Fibroblast of lung (primary cell): ENCODE data around the gene LCN1. TPM values are rescaled to one million over a fixed set of nuclear protein-coding genes. Genes with fewer than 3 reads are reported as not detected.

Experiments
- DNase-seq, 2 donors: peaks; one replicate each; pipeline versions ENCODE4 v3.0.0 to v3.0.0-alpha.2; 2010; ENCODE audit warnings: low read depth in 2 of 2
- H2AFZ ChIP-seq: 2 replicates; pipeline ENCODE4 v1.5.1; 2012; ENCODE audit warnings: low read length, control low read depth, inconsistent platforms
- H3K27ac ChIP-seq: 2 replicates; pipeline ENCODE4 v1.5.1; 2011; ENCODE audit warnings: low read length, control low read depth; ENCODE audit not compliant: insufficient read depth
- H3K27me3 ChIP-seq: 2 replicates; pipeline ENCODE4 v1.5.1; 2011; ENCODE audit warnings: mild to moderate bottlenecking, low read length; ENCODE audit not compliant: control insufficient read depth, insufficient read depth
- H3K36me3 ChIP-seq: 2 replicates; pipeline ENCODE4 v1.5.1; 2011; ENCODE audit warnings: low read length; ENCODE audit not compliant: control insufficient read depth, insufficient read depth
- H3K4me1 ChIP-seq: 2 replicates; pipeline ENCODE4 v1.5.1; 2011; ENCODE audit warnings: low read length; ENCODE audit not compliant: control insufficient read depth, insufficient read depth; ENCODE audit errors: extremely low read depth
- H3K4me2 ChIP-seq: 2 replicates; pipeline ENCODE4 v1.5.1; 2011; ENCODE audit warnings: low read length, control low read depth; ENCODE audit not compliant: insufficient read depth; ENCODE audit errors: extremely low read depth
- H3K4me3 ChIP-seq, 4 experiments: fragments of 200-600 bp in 1 of 4; sonication (generic) in 1 of 4; replicated peaks in 1 of 4; 2 replicates each; pipeline ENCODE4 v1.5.1; 2011 to 2016; ENCODE audit warnings: low read length in 4 of 4, low read depth in 3 of 4, mild to moderate bottlenecking in 3 of 4, control low read depth in 2 of 4, inconsistent platforms in 1 of 4, mixed read lengths in 1 of 4; ENCODE audit not compliant: insufficient read depth in 1 of 4; ENCODE audit errors: control extremely low read depth in 1 of 4
- H3K79me2 ChIP-seq: 2 replicates; pipeline ENCODE4 v1.5.1; 2012; ENCODE audit warnings: mild to moderate bottlenecking, low read length, inconsistent platforms; ENCODE audit not compliant: control insufficient read depth, insufficient read depth
- H3K9ac ChIP-seq: 2 replicates; pipeline ENCODE4 v1.5.1; 2011; ENCODE audit warnings: mild to moderate bottlenecking, low read length, control low read depth; ENCODE audit not compliant: insufficient read depth
- H3K9me3 ChIP-seq: 2 replicates; pipeline ENCODE4 v1.5.1; 2012; ENCODE audit warnings: low read depth, low read length; ENCODE audit not compliant: control insufficient read depth, insufficient read depth
- H4K20me1 ChIP-seq: 2 replicates; pipeline ENCODE4 v1.5.1; 2011; ENCODE audit warnings: low read length; ENCODE audit not compliant: control insufficient read depth, insufficient read depth; ENCODE audit errors: extremely low read depth
- CTCF ChIP-seq, 2 donors: IDR thresholded peaks in 1 of 2; conservative IDR thresholded peaks in 1 of 2; 1 replicate in 1 of 2; 2 replicates in 1 of 2; pipeline ENCODE4 v1.5.1; 2011 to 2012; ENCODE audit warnings: low read length in 2 of 2, control low read depth in 1 of 2, inconsistent platforms in 1 of 2, low read depth in 1 of 2, mild to moderate bottlenecking in 1 of 2
- EZH2 ChIP-seq: IDR thresholded peaks from 2 replicates; pipeline ENCODE4 v1.5.1; 2012; ENCODE audit warnings: low read length, control low read depth, mild to moderate bottlenecking; ENCODE audit errors: missing control alignments
- polyA plus RNA-seq, 2 donors: library from polyadenylated mRNA; depleted of rRNA in 1 of 2; stranded (reverse) in 1 of 2; unstranded in 1 of 2; fragments of >200 nt; gene quantifications; 2 replicates each; pipeline ENCODE4 v1.2.1, GENCODE V29; 2011 to 2012; ENCODE audit warnings: missing spikeins in 1 of 2
- total RNA-seq: library from RNA; depleted of rRNA; stranded (reverse); fragments of >200 nt; gene quantifications from 2 replicates; pipeline ENCODE4 v1.2.1, GENCODE V29; 2014

LCN1 gene
- total and polyA plus RNA-seq, 2 donors (not counting 1 experiment from before 2014, with no cell fraction given), result not detected

- H3K4me3 ChIP-seq, result no peak overlapping the region
- H3K9ac ChIP-seq, result no peak overlapping the region
- H3K9me3 ChIP-seq, result no peaks in the 10 kb centered on the region
- H2AFZ ChIP-seq, result no peak overlapping the region
- no peaks in the 10 kb centered on the region for H3K36me3 ChIP-seq
- H4K20me1 ChIP-seq, result no peaks in the 10 kb centered on the region
- no peaks in the 10 kb centered on the region for H3K27me3 ChIP-seq
- H3K27ac ChIP-seq, result no peak overlapping the region
- no peak overlapping the region for H3K4me2 ChIP-seq
- DNase-seq, result no peak
- TF ChIP-seq EZH2, result no peak
- TF ChIP-seq CTCF (conservative IDR thresholded peaks at IDR 0.05 in 1 of 2, IDR thresholded peaks at IDR 0.05 in 1 of 2; ENCODE audit: low read depth in 1 of 2, low read length in 2 of 2), result no peak
- no peaks in the 10 kb centered on the region for H3K4me1 ChIP-seq
- no peaks in the 10 kb centered on the region for H3K79me2 ChIP-seq
Measured at GRCh38 chr9:135565141-135565628, 43.9 kb downstream of the LCN1 start.

GRCh38 chr9:135565636-135566035 is 44.4 kb downstream of the LCN1 start:
- H4K20me1 ChIP-seq, result no peaks in the 10 kb centered on the region
- H3K4me1 ChIP-seq, result no peaks in the 10 kb centered on the region
- no peak overlapping the region for H3K4me2 ChIP-seq
- H3K79me2 ChIP-seq, result no peaks in the 10 kb centered on the region
- TF ChIP-seq EZH2, result no peak
- no peak for TF ChIP-seq CTCF (conservative IDR thresholded peaks at IDR 0.05 in 1 of 2, IDR thresholded peaks at IDR 0.05 in 1 of 2; ENCODE audit: low read depth in 1 of 2, low read length in 2 of 2)
- no peak overlapping the region for H3K9ac ChIP-seq
- no peak overlapping the region for H3K27ac ChIP-seq
- no peaks in the 10 kb centered on the region for H3K36me3 ChIP-seq
- H3K4me3 ChIP-seq, result no peak overlapping the region
- H3K9me3 ChIP-seq, result no peaks in the 10 kb centered on the region
- no peak for DNase-seq
- H2AFZ ChIP-seq, result no peak overlapping the region
- no peaks in the 10 kb centered on the region for H3K27me3 ChIP-seq

DNA sequence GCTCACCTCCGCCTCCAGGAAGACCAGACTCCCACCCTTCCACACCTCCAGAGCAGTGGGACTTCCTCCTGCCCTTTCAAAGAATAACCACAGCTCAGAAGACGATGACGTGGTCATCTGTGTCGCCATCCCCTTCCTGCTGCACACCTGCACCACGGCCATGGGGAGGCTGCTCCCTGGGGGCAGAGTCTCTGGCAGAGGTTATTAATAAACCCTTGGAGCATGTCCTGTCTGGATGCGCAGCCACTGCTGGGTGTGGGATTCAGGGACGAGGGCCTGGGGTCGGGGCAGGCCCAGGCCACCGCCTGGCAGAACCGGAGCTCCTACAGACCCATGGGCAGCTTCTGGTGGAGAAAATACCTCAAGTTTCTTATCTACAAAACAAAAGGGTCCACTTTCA is 45.3 kb downstream of the LCN1 start:
- Histone ChIP-seq H3K27ac (no peak overlapping the region), H3K4me2 (no peak overlapping the region), H3K79me2 (no peaks in the 10 kb centered on the region)

More for the DNA sequence above, 45.3 kb downstream of the LCN1 start:
- Histone ChIP-seq H3K27me3 (no peaks in the 10 kb centered on the region), H3K4me3 (no peak overlapping the region), H2AFZ (no peak overlapping the region), H3K36me3 (no peaks in the 10 kb centered on the region), H4K20me1 (no peaks in the 10 kb centered on the region), H3K9ac (no peak overlapping the region), H3K4me1 (no peaks in the 10 kb centered on the region), H3K9me3 (no peaks in the 10 kb centered on the region)
- no peak for DNase-seq
- no peak for TF ChIP-seq CTCF (conservative IDR thresholded peaks at IDR 0.05 in 1 of 2, IDR thresholded peaks at IDR 0.05 in 1 of 2; ENCODE audit: low read depth in 1 of 2, low read length in 2 of 2)
- no peak for TF ChIP-seq EZH2
